ENCODE data around the gene SEC14L2.

Gene SEC14L2

DNA sequence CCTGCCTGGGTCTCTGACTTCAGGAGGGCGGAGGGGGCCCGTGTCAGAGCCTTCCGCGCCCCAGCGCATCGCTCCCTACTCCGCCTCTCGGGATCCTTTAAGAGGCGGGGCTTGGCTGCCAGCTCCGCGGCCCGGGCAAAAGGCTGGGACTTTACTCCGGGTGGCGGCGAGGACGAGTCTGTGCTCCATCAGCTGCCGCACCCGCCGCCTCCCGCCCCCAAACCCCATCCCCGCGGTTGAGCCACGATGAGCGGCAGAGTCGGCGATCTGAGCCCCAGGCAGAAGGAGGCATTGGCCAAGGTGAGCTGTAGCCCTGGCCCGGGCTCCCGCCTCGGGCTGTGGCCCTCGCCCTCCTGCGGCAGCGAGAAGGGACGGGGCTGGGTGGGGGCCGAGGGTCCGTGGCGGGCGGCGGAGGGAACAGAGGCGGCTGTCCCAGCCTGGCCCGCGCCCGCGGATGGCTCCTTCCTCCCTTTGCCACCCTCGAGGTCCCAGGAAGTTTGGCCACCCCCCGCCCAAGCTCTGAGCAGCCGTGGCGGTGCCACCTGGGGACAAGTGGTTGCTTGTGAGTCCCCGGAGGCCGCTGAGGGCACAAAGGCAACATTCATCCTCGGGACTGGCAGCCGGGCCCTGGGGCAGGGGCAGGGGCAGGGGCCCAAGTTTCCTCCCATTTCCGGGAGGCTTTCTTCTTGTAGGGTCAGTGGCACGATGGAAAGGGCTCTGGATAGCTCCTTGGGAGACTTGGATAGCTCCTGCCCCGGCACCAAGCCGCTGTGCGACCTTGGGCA, at the start of gene SEC14L2:
Gene SEC14L2 (plus strand): TSS at position 148 of the 785 bp plus-strand sequence. CDS start 99 bp downstream, at position 247.
- in situ Hi-C loops (cut with HindIII; ENCODE audit: low pct_ligation_motif_present, low sequenced_read_pairs), result no loop called here
- H3K4me3 ChIP-seq (ENCODE audit: low read depth, low read length), result peak within 1 kb of the TSS; percentile 83
- peak within 1 kb of the TSS; percentile 50 for H3K27ac ChIP-seq
- DNase-seq, result no peak
- H3K27me3 ChIP-seq (replicated peaks), result no peaks in the 10 kb centered on the region
- peaks cover 16% of the 10 kb centered on the region for H3K36me3 ChIP-seq (replicated peaks)
- TF ChIP-seq, protein P1, sequence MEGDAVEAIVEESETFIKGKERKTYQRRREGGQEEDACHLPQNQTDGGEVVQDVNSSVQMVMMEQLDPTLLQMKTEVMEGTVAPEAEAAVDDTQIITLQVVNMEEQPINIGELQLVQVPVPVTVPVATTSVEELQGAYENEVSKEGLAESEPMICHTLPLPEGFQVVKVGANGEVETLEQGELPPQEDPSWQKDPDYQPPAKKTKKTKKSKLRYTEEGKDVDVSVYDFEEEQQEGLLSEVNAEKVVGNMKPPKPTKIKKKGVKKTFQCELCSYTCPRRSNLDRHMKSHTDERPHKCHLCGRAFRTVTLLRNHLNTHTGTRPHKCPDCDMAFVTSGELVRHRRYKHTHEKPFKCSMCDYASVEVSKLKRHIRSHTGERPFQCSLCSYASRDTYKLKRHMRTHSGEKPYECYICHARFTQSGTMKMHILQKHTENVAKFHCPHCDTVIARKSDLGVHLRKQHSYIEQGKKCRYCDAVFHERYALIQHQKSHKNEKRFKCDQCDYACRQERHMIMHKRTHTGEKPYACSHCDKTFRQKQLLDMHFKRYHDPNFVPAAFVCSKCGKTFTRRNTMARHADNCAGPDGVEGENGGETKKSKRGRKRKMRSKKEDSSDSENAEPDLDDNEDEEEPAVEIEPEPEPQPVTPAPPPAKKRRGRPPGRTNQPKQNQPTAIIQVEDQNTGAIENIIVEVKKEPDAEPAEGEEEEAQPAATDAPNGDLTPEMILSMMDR (IDR thresholded peaks at IDR 0.05; ENCODE audit: low read depth, low read length, missing control alignments), result no peak

DNA sequence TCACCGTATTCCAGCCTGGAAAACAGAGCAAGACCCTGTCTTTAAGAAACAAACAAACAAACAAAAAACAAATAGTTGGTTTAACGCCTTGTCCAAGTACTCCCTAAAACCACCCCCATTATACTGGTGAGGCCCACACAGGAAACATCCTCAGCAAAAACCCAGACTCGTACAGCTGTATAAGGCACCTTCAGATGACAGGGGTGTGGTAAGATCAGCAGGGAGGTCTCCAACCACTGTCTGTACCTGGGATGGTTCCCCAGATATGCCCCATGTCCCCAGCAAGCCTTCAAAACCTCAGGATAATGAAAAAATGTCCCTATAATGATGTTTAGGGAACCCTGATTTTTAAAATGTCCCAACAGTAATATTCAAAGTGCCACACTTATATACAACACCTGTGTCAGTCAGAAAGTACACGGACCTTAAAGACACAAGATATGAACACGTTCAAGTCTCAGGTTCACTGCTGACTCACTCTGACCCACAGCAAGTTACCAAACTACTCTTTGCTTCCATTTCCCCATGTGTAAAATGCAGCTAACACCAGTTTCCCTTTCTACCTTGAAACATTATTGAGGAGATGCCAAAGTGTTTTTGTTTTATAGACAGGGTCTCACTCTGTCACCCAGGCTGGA, 49.4 kb upstream of the SEC14L2 start:
- in situ Hi-C loops (cut with HindIII; ENCODE audit: low pct_ligation_motif_present, low sequenced_read_pairs), result no loop called here
- DNase-seq, result no peak
- no peak overlapping the region for H3K4me3 ChIP-seq (ENCODE audit: low read depth, low read length)
- TF ChIP-seq, protein P1 (IDR thresholded peaks at IDR 0.05; ENCODE audit: low read depth, low read length, missing control alignments), result no peak
- H3K36me3 ChIP-seq (replicated peaks), result peaks cover 85% of the 10 kb centered on the region
- no peaks in the 10 kb centered on the region for H3K27me3 ChIP-seq (replicated peaks)
- no peak overlapping the region for H3K27ac ChIP-seq

DNA sequence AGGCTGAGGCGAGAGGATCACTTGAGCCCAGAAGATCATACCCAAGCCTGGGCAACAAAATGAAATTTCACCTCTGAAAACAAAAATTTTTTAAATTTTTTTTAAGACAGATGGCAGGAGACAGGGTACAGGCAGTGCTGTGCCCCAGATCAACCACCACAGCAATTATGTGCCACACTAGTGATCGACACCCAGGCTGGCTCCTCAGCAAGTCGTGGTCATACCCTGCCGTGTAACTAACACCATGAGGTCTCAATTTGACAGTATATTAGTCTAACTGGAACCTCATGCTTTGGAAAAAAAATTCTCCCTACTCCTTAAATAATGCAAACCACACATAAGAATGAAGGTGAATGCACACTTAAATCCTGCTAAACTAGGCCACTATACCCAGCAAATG, 48.4 kb upstream of the SEC14L2 start:
- DNase-seq, result no peak
- in situ Hi-C loops (cut with HindIII; ENCODE audit: low pct_ligation_motif_present, low sequenced_read_pairs), result no loop called here
- Histone ChIP-seq H3K4me3 (ENCODE audit: low read depth, low read length) (no peak overlapping the region), H3K36me3 (replicated peaks) (peaks cover 80% of the 10 kb centered on the region), H3K27ac (no peak overlapping the region), H3K27me3 (replicated peaks) (no peaks in the 10 kb centered on the region)
- TF ChIP-seq, protein P1 (IDR thresholded peaks at IDR 0.05; ENCODE audit: low read depth, low read length, missing control alignments), result no peak

DNA sequence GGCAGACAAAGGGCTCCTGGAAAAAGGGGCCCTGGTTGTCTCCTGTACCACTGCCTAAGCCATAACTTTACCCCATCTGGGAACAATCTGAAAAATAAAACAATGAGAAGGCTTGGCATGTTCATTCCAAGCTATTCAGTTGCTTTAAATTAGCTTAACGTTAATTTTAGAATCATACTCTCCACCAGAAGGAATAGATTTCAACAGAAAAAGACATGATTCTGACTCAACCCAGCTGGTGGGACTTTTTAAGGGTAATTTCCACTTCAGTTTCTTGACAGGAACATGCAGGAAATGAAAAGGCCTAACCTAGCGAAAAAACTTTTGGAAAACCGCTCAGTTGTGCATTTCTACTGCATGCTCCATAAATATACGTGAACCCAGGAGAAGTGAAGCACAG, 48.0 kb upstream of the SEC14L2 start:
- peaks cover 76% of the 10 kb centered on the region for H3K36me3 ChIP-seq (replicated peaks)
- H3K27me3 ChIP-seq (replicated peaks), result no peaks in the 10 kb centered on the region
- no peak overlapping the region for H3K4me3 ChIP-seq (ENCODE audit: low read depth, low read length)
- H3K27ac ChIP-seq, result no peak overlapping the region
- TF ChIP-seq, protein P1 (IDR thresholded peaks at IDR 0.05; ENCODE audit: low read depth, low read length, missing control alignments), result no peak
- no peak for DNase-seq
- in situ Hi-C loops (cut with HindIII; ENCODE audit: low pct_ligation_motif_present, low sequenced_read_pairs), result no loop called here

DNA sequence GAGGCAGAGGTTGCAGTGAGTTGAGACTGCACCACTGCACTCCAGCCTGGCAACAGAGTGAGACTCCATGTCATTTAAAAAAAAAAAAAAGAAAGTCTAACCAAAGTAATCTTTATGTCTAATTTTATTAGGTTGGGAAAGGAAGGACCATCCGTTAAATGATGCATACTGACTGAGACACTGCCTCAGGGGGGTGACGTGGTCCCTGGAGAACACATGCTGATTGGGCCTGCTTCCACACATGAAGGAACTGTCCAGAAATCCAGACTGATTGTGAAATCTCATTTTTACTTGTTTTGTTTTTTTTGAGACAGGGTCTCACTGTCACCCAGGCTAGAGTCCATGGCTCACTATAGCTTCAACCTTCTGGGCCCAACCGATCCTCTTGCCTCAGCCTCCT, 45.6 kb upstream of the SEC14L2 start:
- TF ChIP-seq, protein P1 (IDR thresholded peaks at IDR 0.05; ENCODE audit: low read depth, low read length, missing control alignments), result no peak
- DNase-seq, result no peak
- peaks cover 52% of the 10 kb centered on the region for H3K36me3 ChIP-seq (replicated peaks)
- in situ Hi-C loops (cut with HindIII; ENCODE audit: low pct_ligation_motif_present, low sequenced_read_pairs), result no loop called here
- H3K4me3 ChIP-seq (ENCODE audit: low read depth, low read length), result no peak overlapping the region
- H3K27ac ChIP-seq, result no peak overlapping the region
- H3K27me3 ChIP-seq (replicated peaks), result no peaks in the 10 kb centered on the region
